PFSK-1 (cell line): Measurements from ENCODE around the gene PIK3CB.

Source experiments
- POLR2AphosphoS5 ChIP-seq: IDR thresholded peaks from 2 replicates; pipeline ENCODE4 v1.6.1; 2012; ENCODE audit warnings: low read depth, mild to moderate bottlenecking, control low read depth, low read length, moderate library complexity
- REST ChIP-seq, 2 experiments: IDR thresholded peaks; 2 replicates each; pipeline versions ENCODE4 v1.6.1 to v1.8.0; 2011 to 2012; ENCODE audit warnings: low read depth in 2 of 2, low read length in 2 of 2, control low read depth in 1 of 2, inconsistent platforms in 1 of 2, mild to moderate bottlenecking in 1 of 2, moderate library complexity in 1 of 2; ENCODE audit not compliant: insufficient read depth in 1 of 2
- SIN3A ChIP-seq: IDR thresholded peaks from 2 replicates; pipeline ENCODE4 v1.6.1; 2012; ENCODE audit warnings: mild to moderate bottlenecking, low read length, moderate library complexity, borderline replicate concordance; ENCODE audit not compliant: insufficient read depth
- TAF1 ChIP-seq: IDR thresholded peaks from 2 replicates; pipeline ENCODE4 v1.6.1; 2012; ENCODE audit warnings: low read length, control low read depth, borderline replicate concordance; ENCODE audit not compliant: insufficient read depth

- TF ChIP-seq REST (IDR thresholded peaks at IDR 0.05; ENCODE audit: insufficient read depth in 1 of 2, low read depth in 2 of 2, low read length in 2 of 2) (no peak), SIN3A (no peak), TAF1 (no peak), POLR2AphosphoS5 (no peak)
These were observed 188.2 kb downstream of the PIK3CB start for GRCh38 chr3:138646513-138646912.
